ENCODE data around the gene PRCP.

Gene PRCP

GRCh38 chr11:82829101-82829500 lies 71.1 kb downstream of the PRCP start:
- DNase-seq (ENCODE audit: low spot score), result no peak

- no peak for DNase-seq (ENCODE audit: low spot score)
Observed at GRCh38 chr11:82828472-82828871, 71.8 kb downstream of the PRCP start.

GRCh38 chr11:82826526-82826925 lies 73.7 kb downstream of the PRCP start:
- DNase-seq (ENCODE audit: low spot score), result no peak

- DNase-seq (ENCODE audit: low spot score), result no peak
Observed at GRCh38 chr11:82823647-82824619, 76.3 kb downstream of the PRCP start.

- DNase-seq (ENCODE audit: low spot score), result peak; percentile 12
Observed at GRCh38 chr11:82818409-82819043, 81.7 kb downstream of the PRCP start.

- DNase-seq (ENCODE audit: low spot score), result no peak
Observed at GRCh38 chr11:82815406-82815805, 84.8 kb downstream of the PRCP start.

GRCh38 chr11:82814379-82814778 lies 85.9 kb downstream of the PRCP start:
- DNase-seq (ENCODE audit: low spot score), result no peak

- no peak for DNase-seq (ENCODE audit: low spot score)
Observed at GRCh38 chr11:82811369-82811768, 88.9 kb downstream of the PRCP start.

- DNase-seq (ENCODE audit: low spot score), result no peak
Observed at GRCh38 chr11:82810738-82811137, 89.5 kb downstream of the PRCP start.

- no peak for DNase-seq (ENCODE audit: low spot score)
Observed at GRCh38 chr11:82810326-82810725, 89.9 kb downstream of the PRCP start.

- DNase-seq (ENCODE audit: low spot score), result no peak
Observed at GRCh38 chr11:82807646-82808045, 92.6 kb downstream of the PRCP start.

- no peak for DNase-seq (ENCODE audit: low spot score)
Observed at GRCh38 chr11:82802710-82803109, 97.5 kb downstream of the PRCP start.

GRCh38 chr11:82796998-82797961 lies 103.0 kb downstream of the PRCP start:
- no peak for DNase-seq (ENCODE audit: low spot score)

- DNase-seq (ENCODE audit: low spot score), result no peak
Observed at GRCh38 chr11:82794490-82794889, 105.7 kb downstream of the PRCP start.

- DNase-seq (ENCODE audit: low spot score), result no peak
Observed at GRCh38 chr11:82792822-82793569, 107.2 kb downstream of the PRCP start.

GRCh38 chr11:82792319-82792718 lies 107.9 kb downstream of the PRCP start:
- DNase-seq (ENCODE audit: low spot score), result no peak

- DNase-seq (ENCODE audit: low spot score), result no peak
Observed at GRCh38 chr11:82791779-82792178, 108.5 kb downstream of the PRCP start.

GRCh38 chr11:82790723-82791484 lies 109.3 kb downstream of the PRCP start:
- no peak for DNase-seq (ENCODE audit: low spot score)

- no peak for DNase-seq (ENCODE audit: low spot score)
Observed at GRCh38 chr11:82787981-82788380, 112.2 kb downstream of the PRCP start.

GRCh38 chr11:82786836-82787235 lies 113.4 kb downstream of the PRCP start:
- DNase-seq (ENCODE audit: low spot score), result no peak

- DNase-seq (ENCODE audit: low spot score), result no peak
Observed at GRCh38 chr11:82786001-82786400, 114.2 kb downstream of the PRCP start.
